CD4-positive, alpha-beta T cell treated with Interferon gamma for 1 hour (primary cell): ENCODE measurements around the gene HDAC4.

Source experiments
- DNase-seq: peaks from one replicate; pipeline ENCODE4 v3.0.0-alpha.2; 2020

HDAC4 gene

DNA sequence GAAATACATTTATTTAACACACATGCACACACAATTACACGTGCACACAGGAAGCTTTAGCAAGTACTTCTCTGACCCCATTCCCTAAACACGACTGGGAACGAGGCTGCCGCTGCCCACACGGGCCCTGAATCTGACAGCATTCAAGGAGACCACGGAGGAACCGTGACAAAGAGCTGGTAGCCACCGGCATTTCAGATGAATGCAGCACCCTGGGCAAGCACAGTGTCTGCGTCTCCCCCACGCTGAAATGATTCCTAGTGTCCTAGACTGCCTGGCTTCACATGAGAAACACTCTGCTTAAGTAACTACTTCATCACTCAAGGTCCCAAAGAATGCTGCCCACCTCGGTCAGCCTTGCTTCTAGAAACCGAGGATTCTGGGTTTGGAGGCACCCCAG is 95.0 kb downstream of the HDAC4 start:
- DNase-seq, result no peak

DNA sequence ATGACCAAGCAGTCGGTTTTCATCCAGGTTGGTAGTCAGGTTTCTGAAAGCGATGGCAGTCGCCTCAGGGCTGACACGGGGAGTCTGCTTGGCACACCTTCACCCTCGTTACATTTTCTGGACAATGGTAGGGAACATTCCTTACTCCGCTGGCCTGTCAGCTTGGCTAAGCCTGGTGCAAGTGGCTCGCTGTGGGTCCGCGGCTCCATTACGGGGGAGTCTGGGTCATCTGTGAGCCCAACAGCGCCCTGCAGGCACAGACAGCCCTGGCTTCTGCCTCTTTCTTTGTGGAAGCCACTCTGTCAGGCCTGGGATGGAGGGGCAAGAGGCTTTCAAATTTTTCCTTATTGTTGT is 95.6 kb downstream of the HDAC4 start:
- DNase-seq, result no peak

DNA sequence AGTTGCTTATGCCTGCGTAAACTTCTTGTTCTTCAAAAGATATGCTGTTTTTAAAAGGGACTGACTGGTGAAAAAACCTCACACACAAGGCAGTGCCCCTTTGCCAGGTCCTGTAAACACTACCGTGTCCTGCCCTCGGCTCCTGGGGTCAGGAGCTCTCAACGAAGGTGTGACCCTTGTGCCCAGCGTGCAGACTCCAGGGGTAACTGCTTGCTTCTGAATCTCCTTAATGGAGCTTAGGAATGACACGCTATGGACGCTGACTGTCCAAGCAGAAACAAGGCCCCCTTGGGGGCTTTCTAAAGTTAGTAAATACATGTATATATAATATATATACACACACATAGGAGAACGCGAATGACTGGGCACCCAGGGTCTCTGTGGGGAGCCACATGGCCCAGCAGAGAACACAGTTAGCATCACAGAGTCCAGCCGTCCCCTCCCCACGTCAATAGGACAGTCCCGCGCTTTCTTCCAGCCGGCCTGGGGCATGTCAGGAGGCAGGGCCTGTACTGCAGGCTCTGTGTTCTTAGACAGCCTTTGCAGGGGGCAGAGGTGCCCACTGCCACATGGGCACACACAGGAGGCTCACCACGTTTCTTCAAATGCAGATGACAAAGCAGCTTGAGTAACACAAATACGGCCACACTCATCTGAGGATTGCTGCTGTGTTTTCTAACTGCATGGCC is 96.1 kb downstream of the HDAC4 start:
- no peak for DNase-seq

DNA sequence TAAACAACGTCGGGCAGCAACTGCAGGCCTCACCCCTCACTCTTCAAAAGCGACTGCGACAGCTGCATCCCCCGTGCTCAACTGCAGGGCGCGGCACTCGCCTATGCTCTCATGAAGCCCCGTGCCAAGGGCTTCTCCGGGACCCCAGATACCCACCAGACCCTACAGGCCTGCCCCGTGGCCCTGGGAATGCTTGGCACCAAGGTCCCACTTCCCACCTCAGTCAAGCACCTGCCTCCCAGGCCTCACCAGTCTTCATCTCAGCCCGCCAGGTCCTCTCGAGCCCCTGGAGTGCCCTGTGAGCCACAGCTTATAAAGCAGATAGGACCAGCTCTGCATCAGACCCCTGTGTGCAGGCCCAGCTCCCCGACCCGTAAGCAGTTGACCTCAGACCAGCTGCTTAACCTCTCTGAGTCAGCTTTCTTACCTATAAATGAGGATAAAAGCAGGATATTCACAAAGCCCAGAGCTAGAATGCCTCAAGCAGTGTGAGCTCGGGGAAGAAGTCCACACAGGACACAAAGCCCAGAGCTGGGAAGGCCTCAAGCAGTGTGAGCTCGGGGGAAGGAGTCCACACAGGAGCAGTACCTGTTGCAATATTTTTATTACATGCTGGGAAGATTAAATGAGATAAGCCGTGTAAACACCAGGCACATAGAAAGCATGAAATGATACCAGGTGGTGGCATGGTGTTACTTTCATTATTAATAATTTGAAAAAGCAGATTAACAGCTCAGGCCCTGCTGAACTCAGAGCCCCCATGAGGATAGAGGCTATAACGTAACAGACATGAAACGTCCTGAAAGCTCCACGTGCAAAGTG is 96.9 kb downstream of the HDAC4 start:
- DNase-seq, result no peak

DNA sequence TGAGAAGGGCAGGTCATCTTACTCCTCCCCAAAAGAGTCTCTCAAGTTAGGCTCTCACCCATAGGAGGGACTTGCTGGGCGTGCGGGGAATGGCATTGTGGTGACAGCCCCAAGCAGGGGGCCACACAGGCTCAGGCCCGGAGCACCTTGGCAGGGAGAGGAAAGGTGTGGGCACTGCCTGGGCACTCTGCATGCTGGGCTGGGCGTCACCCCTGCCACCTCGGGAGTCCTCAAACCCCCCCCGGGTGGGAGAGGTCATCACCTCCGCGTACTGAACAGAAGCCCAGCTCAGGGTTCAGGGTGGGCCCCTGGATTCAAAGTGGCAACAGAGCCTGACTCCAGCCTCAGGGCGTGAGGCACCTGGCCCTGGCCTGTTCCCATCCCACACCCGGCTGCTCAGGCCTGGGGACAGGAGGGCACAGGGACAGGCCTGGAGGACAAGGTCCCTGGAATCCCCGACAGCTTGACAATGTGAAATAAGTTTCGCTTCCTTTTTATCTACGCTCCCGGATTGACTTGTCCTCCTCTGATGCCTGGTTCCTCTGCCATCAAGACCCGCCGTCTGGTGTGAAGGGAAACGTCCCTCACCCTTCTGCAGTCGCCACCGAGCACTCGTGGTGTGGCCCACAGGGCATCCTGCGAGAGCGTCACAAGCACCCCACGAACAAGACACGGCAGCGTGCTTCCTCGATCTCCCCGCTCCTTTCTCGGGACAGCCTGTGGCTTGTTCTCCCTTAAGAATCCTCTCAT is 97.8 kb downstream of the HDAC4 start:
- DNase-seq, result peak; percentile 44

DNA sequence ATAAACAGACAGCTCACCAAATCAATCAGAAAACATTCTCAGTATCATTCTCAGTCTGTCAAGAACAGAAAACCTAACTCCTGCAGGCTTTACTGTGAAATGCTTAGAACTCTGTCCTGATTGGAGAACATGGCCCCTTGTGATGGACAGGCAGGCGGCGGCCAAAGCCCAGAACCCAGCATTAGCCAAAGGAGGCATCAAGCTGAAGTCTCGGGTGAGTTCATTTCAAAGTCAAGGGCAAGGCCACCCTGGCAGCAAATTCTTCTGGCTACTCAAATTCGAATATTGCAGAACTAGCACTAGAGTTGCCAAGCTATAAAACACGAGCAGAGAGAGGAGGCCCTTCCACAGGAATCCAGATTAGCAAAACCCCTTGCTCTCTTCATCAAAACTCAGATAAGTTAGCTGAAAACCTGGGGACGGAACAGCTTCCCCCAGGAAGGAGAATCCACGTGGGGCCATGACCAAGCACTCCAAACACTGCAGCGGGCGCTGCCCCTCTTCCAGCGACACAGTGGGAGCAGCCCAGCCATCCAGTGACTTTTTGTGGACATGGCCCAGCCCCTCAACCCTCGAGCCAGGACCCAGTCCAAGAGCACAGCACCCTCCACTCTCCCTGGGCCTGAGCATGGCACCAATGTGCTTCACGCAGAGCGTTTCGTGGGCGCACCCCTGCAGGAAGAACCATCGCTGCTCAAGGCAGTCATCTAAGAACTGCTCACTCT is 98.6 kb downstream of the HDAC4 start:
- DNase-seq, result no peak

DNA sequence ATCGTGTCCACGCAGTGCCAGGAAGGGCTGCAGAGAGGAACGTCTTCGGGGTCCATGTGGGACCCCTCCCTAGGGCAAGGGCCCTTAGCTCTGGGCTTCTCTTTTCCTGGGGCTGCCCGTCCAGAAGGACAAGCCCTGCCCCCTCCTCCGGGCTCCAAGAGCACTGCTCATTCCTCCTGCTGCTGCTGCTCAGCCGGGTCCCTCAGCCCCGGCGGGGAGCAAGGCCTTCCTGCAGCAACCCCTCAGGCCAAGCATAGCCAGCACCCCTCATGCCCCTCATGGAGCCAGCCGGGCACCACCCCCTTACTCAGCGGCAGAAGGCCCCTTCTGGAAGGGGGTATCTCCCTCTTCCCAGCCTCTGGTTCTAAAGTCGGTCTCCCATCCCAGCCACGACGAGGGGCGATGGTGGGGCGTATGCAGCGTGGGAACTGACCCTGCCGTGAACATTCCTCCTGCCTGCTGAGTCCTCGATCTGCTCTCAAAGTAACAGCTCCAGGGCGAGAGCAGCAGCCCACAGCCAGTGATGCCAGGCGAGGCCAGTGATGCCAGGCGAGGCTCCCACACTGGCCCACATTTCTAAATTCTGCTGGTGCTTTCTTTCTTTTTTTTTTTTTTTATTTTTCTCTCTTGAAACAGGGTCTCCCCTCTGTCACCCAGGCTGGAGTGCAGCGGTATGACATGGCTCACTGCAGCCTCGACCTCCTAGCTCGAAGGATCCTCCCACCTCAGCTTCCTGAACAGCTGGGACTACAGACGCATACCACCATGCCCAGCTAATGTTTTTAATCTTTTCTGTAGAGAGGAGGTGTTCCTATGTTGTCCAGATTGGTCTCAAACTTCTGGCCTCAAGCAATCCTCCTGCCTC is 99.7 kb downstream of the HDAC4 start:
- no peak for DNase-seq

DNA sequence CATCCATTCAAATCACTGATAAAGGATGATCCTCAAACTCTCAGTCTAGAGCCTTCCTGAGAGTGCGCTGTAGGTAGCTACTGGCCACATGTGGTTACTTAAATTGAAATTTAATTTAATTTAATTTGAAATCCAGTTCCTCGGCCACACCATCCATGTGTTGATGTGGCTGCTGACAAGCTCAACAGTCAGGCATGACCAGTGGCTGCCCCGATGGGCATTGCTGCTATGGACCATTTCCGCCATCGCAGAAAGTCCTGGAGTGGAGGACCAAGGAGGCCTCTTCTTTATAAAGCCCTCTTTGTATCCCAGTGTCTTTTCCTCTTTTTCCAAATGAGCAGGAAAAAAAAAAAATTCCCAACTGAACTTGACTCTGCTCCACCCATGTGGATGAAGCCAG is 100.6 kb downstream of the HDAC4 start:
- DNase-seq, result no peak

DNA sequence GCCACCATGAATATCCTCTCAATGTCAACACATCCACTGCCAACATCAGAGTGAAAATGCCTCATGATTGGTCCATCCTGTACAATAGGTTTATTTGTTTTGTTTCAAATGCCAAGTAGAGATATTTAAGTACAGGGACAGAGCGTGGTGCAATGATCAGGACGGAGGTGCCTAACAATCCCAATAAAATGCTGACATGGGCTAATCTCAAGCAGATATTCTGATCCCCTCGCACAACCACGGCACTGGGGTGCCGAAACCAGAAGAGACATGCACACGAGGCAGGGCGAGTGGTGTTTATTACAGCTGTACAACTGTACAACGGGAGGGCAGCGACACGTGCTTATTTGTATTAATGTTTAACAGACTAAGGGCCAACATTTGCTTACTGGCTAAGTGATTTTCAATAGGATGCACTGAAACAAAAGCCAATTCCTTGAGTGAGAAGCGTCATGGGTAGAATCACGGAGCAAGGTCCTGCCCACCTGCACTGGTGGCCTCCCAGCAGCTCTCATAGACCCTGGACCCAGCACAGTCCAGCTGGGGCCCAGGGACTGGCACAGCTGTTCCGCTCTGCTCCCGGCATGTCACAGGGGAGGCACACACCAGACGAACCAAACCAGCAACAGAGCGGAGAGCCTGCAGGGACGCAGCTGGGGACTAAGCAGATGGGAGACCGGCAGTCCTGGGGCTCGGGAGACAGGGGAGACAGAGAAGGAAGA is 101.4 kb downstream of the HDAC4 start:
- DNase-seq, result no peak

DNA sequence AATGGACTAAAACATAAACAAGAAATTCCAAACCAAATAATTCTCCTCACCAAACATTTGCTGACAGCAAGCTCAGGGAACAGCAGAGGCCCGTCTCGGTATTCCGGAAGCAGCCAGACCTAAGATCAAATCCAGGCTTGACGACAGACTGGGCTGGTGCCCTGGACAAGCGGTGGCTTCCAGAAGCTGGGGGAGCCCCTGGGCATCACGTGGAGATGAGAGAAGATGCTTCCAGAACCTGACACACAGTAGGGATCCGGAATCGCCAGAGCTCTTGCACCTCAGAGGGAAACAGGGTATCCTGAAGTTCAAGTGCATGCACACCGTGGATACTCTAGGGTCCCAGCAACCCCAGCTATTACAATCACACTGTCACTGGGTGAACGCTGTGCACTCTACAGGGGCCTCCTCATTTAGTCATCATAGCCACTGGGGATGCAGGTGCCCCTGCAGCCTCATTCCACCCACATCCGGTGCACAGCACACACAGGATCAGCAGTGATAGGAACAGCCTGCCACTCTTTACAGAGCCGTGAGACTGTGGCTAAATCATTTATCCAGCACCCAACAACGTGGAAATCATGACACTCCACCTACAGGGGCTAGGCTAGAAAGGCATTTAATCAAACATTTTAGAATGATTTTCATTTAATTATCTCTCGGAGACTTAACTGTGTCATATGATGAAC is 102.6 kb downstream of the HDAC4 start:
- DNase-seq, result peak; percentile 69

DNA sequence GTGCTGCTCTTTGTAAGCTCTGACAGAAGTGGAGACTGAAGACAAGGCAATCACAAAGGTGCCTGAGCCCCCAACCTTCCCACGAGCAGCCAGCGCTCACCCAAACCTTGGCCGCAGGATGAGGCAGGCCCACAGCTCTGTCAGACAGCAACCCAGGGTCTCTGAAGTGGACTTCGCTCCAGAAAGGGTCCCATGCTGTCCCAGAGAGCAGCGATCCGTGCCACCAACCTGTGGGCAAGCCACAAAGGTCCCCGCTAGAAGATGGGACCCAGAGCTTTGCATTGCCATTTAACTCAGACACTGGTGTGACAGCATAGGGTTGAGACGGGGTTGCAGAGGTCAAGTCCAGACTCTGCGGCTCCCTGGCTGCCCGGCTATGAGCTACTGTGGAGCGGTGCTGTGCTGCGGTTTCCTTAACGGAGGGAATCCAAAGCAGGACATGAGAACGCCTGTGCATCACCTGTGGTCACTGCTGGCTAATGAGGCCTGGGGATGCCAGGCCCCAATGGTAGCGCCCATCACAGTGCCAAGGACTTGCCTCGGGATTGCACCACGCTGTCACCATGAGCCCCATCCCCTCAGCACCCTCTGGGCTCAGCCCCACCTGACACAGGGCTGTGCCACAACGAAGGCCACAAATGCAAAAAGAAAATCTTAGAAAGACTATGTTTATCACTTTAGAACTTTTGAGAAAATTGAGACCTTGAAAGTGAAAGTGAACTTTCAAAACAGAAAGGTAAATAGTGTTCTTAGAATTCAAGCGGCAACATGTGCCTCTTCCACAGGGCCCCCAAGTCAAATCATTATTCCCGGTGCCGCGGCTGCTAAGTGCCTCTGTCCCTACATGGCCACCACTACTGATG is 103.4 kb downstream of the HDAC4 start:
- DNase-seq, result no peak

DNA sequence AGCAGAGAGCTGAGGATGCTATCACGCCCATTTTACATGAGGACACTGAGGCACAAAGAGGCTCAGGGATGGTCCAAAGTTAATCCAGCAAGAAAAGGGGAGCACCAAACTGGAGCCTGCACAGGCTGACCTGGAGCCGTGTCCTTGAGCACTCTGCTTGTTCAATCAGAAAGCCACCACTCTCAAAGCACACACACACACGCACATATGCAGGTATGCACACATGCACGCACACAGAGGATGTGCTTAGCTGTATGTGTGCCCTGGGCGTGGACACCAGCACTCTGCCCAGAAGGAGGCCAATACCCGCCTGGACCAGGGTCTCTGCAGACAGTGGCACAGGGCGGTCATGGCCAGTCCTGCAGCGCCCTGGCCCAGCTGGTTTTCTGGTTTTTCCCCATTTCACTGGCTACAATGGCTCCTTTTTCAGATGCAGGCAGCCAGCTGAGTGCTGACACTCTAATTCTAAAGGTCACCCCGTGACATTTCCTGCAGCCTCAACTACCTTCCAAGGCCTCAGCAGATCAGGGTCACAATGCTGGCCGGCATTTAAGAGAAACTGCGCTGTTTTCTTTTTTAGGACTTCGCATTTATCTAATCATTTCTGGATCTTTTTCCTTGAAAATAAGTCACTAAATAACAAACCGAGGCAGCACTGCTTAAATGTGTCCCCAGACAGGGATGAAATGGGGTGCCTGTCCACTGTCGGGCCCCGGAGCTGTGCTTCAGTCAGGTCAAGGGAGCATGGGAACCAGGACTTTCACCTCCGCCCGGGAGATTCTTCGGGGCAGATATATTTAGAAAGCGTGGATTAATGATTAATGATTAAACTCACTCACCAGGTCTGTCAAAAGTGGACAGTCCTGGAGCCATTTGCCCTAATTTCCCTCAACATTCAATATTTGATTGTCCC is 104.5 kb downstream of the HDAC4 start:
- no peak for DNase-seq

DNA sequence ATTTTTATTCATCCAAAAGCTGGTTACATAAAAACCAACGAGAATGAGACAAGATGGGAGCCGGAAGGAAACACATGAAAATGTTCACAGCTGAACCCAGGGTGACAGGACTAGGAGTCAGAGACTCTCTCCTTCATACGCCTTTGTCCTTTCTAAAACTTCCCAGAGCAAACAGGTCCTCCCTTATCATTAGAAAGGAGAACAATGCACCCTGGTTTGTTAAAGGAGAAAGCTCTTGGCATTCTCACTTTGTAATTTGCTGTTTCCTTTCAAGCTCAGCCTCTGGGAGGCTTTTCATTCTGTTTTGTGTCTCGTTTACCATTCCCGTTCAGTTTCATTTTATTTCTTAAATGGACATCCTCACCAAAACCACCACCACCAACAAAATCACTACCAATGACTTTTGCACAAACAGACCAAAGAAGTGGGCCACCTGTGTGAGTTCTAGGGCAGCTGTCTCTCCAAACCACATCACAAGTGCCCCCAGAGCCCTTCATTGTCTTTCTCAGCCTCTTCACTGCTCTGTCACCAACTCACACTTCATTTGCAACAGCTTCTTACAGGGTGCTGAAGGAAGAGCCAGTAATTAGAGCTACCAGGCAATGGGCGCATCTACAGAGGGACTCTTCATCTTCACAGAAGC is 105.3 kb downstream of the HDAC4 start:
- DNase-seq, result no peak

DNA sequence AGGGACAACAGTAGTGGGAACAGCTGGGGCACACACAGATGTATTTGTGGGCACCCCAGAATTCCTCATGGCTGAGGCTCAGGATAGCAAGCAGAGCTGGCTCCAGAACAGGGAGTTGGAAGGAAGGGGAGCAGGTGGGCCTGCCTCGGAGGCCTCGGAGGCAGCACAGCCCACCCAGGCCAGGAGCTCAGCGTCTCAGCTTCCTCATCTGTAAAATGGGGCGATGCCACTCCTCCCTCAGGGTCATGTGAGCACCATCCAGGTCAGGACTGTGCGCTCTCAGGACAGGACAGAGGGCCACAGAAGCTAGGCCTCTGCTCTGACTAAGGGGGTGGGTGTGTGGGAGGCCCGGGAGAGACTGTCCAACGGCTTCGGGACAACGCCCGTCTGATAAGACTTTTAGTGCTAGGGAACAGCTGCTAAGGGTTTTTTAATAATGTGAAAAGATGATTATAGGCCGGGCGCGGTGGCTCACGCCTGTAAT is 106.2 kb downstream of the HDAC4 start:
- DNase-seq, result no peak

DNA sequence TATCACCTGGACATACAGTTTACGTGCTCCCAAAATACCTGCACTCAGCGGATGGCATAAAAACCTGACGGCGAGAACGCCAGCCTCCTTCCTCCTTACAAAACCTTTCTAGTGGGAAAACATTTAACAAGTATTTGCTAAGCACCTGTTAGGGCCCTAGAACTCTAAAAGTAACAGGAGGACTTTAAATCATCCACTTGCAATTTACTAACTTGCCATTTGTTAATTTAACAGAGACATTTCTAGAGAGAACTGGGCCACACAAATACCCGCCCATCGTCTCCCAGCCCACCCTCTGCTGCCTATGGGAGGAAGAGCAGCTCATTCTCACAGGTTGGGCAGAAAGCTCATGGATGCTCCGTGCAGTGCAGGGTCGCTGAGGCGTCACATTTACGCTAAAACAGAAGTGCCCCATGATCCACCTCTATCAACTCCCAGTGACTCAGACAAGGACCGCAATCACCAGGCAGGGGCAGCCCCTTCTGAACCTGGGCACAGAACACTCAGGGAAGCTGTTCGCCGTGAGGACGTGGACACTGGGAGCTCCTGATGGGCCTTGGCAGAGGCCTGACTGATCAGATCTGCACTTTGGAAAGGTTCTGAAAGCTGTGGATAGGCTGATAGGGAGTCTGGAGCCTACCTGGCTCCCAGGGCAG is 106.9 kb downstream of the HDAC4 start:
- no peak for DNase-seq

DNA sequence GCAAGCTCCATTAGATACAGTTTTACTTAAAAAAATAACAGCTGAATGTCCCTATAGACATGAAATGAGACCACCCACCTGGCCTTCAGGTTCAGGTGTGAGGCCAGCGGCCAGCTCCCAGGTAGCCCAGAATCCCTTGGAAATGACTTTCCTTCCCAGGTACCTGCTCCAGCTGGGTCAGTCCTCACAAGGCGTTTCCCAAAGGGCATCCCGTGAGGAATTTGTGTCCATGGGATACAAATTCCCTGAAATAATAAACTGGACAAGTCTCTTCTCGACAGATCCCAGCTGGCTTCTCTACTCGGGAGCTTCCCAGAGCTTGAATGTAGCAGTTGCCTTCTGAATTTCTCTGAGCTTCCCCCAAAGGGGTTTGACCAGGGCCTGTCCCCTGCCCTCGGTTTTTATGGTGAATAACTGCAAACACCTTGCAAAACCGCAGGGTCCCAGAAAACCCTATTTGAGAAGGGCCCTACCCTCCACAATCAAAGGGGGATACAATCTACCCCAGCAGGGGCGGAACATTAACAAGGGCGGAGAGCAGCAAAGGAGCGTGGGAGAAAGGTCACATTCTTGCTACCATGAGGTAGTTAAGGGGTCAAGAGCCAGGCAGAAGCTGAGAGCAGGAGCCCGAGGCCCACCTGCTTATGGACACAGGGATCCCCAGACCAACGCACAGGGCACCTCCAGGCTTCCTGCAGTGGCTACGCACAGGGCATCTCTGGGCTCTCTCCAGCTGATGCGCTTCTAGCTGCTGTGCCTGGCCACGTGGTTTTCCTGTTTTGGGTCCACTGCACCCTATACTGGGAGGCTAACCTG is 107.7 kb downstream of the HDAC4 start:
- no peak for DNase-seq

DNA sequence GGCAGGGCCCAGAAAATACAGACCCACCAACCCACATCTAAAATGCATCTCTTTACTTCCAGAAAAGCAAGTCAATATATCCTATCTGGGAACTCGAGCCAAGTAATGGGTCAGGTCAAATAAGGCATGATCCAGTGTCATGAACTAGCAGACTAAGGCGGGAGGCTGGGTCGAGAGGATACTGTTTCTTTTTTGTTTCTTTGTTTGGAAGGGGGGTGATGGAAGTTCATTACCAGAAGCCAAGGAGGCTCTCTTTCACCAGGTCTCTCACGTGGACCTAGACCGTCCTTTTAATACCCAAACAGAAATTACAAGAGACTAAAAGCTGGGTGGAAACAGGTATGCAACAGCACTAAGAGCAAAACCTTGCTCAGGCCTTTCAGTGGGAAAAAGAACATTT is 108.3 kb downstream of the HDAC4 start:
- no peak for DNase-seq
